Common myeloid progenitor, CD34-positive (primary cell): ENCODE measurements around the gene LIPG.
A peak's percentile ranks its signal among the peaks of the same experiment; 100 is the strongest.
"Not testable (repeated sequence)": the region's sequence is repeated elsewhere in the genome, so short reads cannot be mapped to it uniquely, and the experiment has no call there.

ENCODE experiments used
- CTCF ChIA-PET: fragments of 350-600 bp; sonication (Branson Sonifier 250); formaldehyde crosslinking; loops from one replicate; lab custom pipeline; 2021; ENCODE audit warnings: antibody characterized with exemption; lab: Charles Lee
- POLR2A ChIA-PET: fragments of 350-600 bp; sonication (Branson Sonifier 250); formaldehyde crosslinking; loops from one replicate; lab custom pipeline; 2021; ENCODE audit warnings: antibody characterized with exemption; lab: Charles Lee
- DNase-seq, 3 donors: peaks; one replicate each; pipeline versions ENCODE4 v3.0.0 to v3.0.0-alpha.2; 2013
- H3K27ac ChIP-seq, 2 experiments: 1 replicate in 1 of 2; 2 replicates in 1 of 2; pipeline ENCODE4 v1.7.0; 2013; ENCODE audit warnings: inconsistent platforms in 2 of 2, low read length in 2 of 2, mild to moderate bottlenecking in 2 of 2, low read depth in 1 of 2, moderate library complexity in 1 of 2; ENCODE audit not compliant: severe bottlenecking in 2 of 2, insufficient read depth in 1 of 2, poor library complexity in 1 of 2
- H3K27me3 ChIP-seq, 5 experiments: replicated peaks in 2 of 5; 1 replicate in 3 of 5; 2 replicates in 2 of 5; pipeline versions ENCODE4 v1.6.1 to v1.7.0; 2013; ENCODE audit warnings: low read length in 4 of 5, mild to moderate bottlenecking in 2 of 5, moderate library complexity in 2 of 5, inconsistent platforms in 1 of 5; ENCODE audit not compliant: insufficient read depth in 5 of 5, control insufficient read depth in 4 of 5
- H3K36me3 ChIP-seq, 4 experiments: 1 replicate in 2 of 4; 2 replicates in 2 of 4; pipeline versions ENCODE4 v1.6.1 to v1.7.0; 2013; ENCODE audit warnings: low read length in 3 of 4, control low read depth in 1 of 4, mild to moderate bottlenecking in 1 of 4; ENCODE audit not compliant: control insufficient read depth in 4 of 4, insufficient read depth in 4 of 4
- H3K4me1 ChIP-seq, 4 experiments: 1 replicate in 3 of 4; 2 replicates in 1 of 4; pipeline versions ENCODE4 v1.6.1 to v1.7.1; 2013; ENCODE audit warnings: low read length in 3 of 4, mild to moderate bottlenecking in 3 of 4, control low read depth in 1 of 4, inconsistent platforms in 1 of 4, moderate library complexity in 1 of 4; ENCODE audit not compliant: control insufficient read depth in 4 of 4, insufficient read depth in 4 of 4; ENCODE audit errors: control extremely low read depth in 1 of 4
- H3K4me3 ChIP-seq, 7 experiments: 1 replicate in 4 of 7; 2 replicates in 3 of 7; pipeline versions ENCODE4 v1.5.1 to v1.7.0; 2013; ENCODE audit warnings: mild to moderate bottlenecking in 7 of 7, low read length in 6 of 7, moderate library complexity in 6 of 7, inconsistent platforms in 2 of 7, low read depth in 2 of 7, control low read depth in 1 of 7; ENCODE audit not compliant: insufficient read depth in 4 of 7, control insufficient read depth in 1 of 7; ENCODE audit errors: extremely low read depth in 1 of 7
- H3K9me3 ChIP-seq, 5 experiments: 1 replicate in 4 of 5; 2 replicates in 1 of 5; pipeline versions ENCODE4 v1.6.1 to v1.7.1; 2013; ENCODE audit warnings: low read length in 4 of 5, mild to moderate bottlenecking in 2 of 5, inconsistent platforms in 1 of 5, low read depth in 1 of 5, moderate library complexity in 1 of 5; ENCODE audit not compliant: control insufficient read depth in 4 of 5, insufficient read depth in 2 of 5; ENCODE audit errors: control extremely low read depth in 1 of 5
- WGBS: methylation state at CpG from one replicate; pipeline ENCODE4 v1.1.5; 2013; ENCODE audit not compliant: insufficient coverage; 5-methylcytosine and 5-hydroxymethylcytosine counted together

Gene LIPG

DNA sequence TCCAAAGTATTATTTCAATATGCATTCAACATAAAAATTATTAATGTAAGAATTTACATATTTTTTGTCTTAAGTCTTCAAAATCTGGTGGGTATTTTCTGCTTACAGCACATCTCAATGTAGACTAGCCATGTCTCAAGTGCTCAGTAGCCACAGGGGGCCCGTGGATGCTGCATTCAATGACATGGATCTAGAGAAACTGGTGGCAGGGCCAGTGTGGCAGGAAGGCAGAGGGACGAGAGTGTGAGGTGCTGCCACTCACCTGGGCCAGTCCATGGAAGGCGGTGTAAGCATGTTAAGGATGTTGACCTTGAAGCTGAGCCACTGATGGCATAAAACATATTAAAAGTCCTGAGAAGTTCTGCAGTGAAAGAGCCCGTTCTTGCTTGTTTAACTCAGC, 6.2 kb upstream of the LIPG start:
- Histone ChIP-seq H3K27ac (no peak overlapping the region), H3K4me1 (peaks cover 0 to 2% (median under 1%) of the 10 kb centered on the region in 4 experiments), H3K36me3 (no peaks in the 10 kb centered on the region), H3K27me3 (peaks cover 4 to 23% (median 20%) of the 10 kb centered on the region in 5 experiments), H3K9me3 (peaks cover 0 to 2% (median 0%) of the 10 kb centered on the region in 5 experiments), H3K4me3 (no peak overlapping the region)
- ChIA-PET CTCF (no interaction called here), POLR2A (no interaction called here)
- WGBS: 98% methylated on average over 4 of the region's 4 CpGs
- no peak for DNase-seq

DNA sequence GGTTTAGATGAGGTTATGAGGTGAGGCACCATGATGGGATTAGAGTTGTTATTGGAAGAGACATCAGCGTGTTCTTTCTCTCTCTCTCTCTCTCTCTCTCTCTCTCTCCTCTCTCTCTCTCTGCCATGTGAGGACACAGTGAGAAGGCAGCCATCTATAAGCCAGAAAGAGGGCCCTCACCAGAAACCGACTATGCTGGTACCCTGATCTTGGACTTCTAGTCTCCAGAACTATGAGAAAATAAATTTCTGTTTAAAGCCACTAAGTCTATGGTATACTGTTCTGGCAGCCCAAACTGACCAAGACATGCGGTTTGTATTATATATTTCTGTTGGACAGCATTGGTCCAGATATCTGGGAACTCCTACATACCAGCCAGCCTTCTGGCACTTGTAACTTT, 3.5 kb upstream of the LIPG start:
- Histone ChIP-seq H3K4me1 (peaks cover 0 to 20% (median 14%) of the 10 kb centered on the region in 4 experiments), H3K27ac (no peak overlapping the region), H3K27me3 (peaks cover 14 to 50% (median 33%) of the 10 kb centered on the region in 5 experiments), H3K36me3 (no peaks in the 10 kb centered on the region), H3K4me3 (no peak overlapping the region), H3K9me3 (no peaks in the 10 kb centered on the region)
- whole genome bisulfite sequencing: 83% methylated on average over 2 of the region's 3 CpGs
- ChIA-PET CTCF (interaction anchor here (0.9 to 3.5 kb wide), 6 partner anchors 15 to 306 kb away, joined by 3 to 42 read pairs (median 4); no protein-coding TSS in a partner anchor), POLR2A (no interaction called here)
- DNase-seq: no peak

DNA sequence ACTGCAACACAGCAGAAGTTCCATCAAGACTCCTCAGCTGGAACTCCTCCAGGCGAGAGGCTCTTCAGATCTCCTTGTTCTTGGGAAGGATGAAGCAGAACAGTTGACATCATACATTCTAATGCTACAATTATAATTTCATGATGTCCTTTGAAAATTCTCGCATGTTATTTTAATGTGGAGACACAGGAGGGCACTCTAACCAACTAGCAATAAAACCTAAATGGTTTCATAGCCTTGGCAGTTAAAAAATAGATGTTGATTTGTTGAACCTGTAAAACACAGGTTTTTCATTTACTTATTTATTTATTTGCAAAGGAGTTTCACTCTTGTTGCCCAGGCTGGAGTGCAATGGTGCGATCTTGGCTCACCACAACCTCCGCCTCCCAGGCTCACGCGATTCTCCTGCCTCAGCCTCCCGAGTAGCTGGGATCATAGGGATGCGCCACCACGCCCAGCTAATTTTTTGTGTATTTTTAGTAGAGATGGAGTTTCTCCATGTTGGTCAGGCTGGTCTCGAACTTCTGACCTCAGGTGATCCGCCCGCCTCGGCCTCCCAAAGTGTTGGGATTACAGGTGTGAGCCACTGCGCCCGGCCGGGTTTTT, 2.4 kb upstream of the LIPG start:
- POLR2A ChIA-PET, H3K27ac ChIP-seq, H3K36me3 ChIP-seq, H3K9me3 ChIP-seq, H3K4me3 ChIP-seq: not testable (repeated sequence)
- CTCF ChIA-PET: interaction anchor here (1.1 to 3.5 kb wide), 7 partner anchors 11 to 308 kb away, joined by 3 to 42 read pairs (median 5); no protein-coding TSS in a partner anchor
- Histone ChIP-seq H3K4me1 (peaks cover 0 to 20% (median 14%) of the 10 kb centered on the region in 4 experiments), H3K27me3 (peaks cover 15 to 61% (median 33%) of the 10 kb centered on the region in 5 experiments)
- DNase-seq: peak; percentile 31 to 63 (median 62)
- WGBS: 100% methylated on average over 2 of the region's 16 CpGs

DNA sequence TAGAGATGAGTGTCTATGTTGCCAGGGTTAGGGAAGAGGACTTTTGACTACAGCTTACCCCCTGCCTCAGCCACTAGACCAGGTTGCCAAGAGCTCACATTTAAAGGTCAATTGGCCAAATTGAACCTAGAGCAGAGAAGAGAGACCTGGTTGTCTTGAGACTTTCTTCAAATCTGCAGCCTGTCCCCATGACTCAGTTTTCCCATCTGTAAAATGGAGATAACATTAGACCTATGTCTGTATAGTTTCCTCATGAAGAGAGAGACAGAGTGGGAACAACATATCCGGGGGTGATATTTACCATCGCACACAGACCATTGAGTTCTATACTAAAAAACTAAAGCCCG, 1.6 kb upstream of the LIPG start:
- no peak for DNase-seq
- ChIA-PET POLR2A (no interaction called here), CTCF (interaction anchor here (1.0 to 3.5 kb wide), 6 partner anchors 10 to 304 kb away, joined by 3 to 42 read pairs (median 5); no protein-coding TSS in a partner anchor)
- H3K27me3 ChIP-seq: peaks cover 15 to 69% (median 35%) of the 10 kb centered on the region in 5 experiments
- peaks cover 0 to 20% (median 14%) of the 10 kb centered on the region in 4 experiments for H3K4me1 ChIP-seq
- H3K9me3 ChIP-seq: no peaks in the 10 kb centered on the region
- no peaks in the 10 kb centered on the region for H3K36me3 ChIP-seq
- no peak overlapping the region for H3K27ac ChIP-seq
- 47% methylated on average over 2 of the region's 3 CpGs for WGBS
- H3K4me3 ChIP-seq: no peak overlapping the region

DNA sequence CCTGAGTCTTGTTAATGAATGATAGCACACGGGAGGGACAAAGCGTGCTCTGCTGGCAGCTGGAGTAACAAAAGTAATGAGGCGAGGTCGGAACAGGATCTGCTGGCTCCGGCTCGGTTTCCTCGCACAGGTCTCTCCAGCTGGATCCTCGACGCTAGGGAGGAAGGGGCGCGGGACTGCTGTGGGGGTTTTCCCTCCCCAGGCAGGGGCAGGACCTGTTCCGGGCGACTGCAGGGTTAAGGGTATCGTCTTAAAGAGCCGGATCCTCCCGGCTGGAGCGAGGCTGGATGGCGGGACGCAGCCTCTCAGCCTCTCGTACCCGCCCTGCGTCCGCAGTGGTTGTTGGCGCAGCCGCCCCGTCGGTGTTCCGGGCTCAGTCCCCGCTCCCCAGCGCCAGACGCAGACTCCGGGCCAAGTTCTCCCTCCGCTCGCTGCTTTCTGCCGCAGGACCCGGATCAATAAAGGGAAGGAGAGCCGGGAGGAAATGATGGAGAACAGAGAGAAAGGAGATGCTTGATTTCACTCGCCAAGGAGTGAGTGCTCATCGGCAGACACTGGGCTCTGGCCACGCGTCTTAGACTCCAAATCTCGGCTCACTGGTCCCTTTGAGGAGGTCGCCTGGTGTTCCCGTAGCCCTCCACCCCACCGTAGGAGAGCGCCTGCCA, 1.1 kb upstream of the LIPG start:
- Histone ChIP-seq H3K27me3 (peaks cover 16 to 74% (median 36%) of the 10 kb centered on the region in 5 experiments), H3K9me3 (no peaks in the 10 kb centered on the region), H3K36me3 (no peaks in the 10 kb centered on the region), H3K4me3 (peak overlapping the region in 4 of 7 experiments; percentile 25 to 61 (median 54)), H3K4me1 (peaks cover 0 to 20% (median 14%) of the 10 kb centered on the region in 4 experiments), H3K27ac (no peak overlapping the region)
- ChIA-PET POLR2A (no interaction called here), CTCF (interaction anchor here (0.7 to 3.5 kb wide), 7 partner anchors 8 to 299 kb away, joined by 3 to 42 read pairs (median 4); no protein-coding TSS in a partner anchor)
- DNase-seq: peak in 1 of 3 donors; percentile 18
- WGBS: 1% methylated on average over 34 of the region's 46 CpGs

DNA sequence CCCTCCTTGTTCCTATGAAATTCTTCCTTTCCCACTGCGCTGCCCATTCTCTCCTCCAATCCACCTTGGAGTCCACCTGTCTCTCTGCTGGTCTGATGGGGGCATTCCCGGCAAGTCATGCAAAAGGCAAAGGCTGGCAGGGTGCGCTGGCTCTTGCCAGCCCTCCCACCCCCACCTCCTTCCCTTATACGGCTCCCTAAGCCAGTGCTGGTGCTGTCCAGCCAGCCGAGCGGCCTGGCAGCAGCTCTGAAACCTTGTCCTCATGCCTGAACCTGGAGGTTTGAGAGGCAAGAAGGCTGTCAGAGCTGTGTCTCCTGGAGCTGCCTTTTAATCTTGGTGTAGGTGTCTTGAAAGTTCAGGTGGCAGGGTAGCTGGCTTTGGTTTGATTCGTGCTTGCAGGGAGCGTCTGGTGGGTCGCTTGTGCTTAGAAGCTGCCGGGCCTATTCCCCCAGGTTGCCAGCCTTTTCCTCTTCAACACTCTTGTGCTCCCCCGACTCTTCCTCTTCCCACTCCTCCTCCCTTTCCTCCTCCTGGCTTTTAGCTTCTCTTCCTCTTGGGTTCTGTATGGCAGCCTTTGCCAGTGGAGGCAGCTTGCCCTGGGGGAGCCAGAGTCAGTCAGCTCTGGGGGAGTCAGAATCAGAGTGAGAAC, 748 bp downstream of the LIPG start:
- Histone ChIP-seq H3K27me3 (peaks cover 16 to 82% (median 36%) of the 10 kb centered on the region in 5 experiments), H3K27ac (no peak overlapping the region), H3K9me3 (no peaks in the 10 kb centered on the region), H3K4me3 (peak overlapping the region in 1 of 7 experiments; percentile 61), H3K4me1 (peaks cover 0 to 20% (median 14%) of the 10 kb centered on the region in 4 experiments), H3K36me3 (no peaks in the 10 kb centered on the region)
- POLR2A ChIA-PET: no interaction called here
- 68% methylated on average over 5 of the region's 11 CpGs for WGBS
- CTCF ChIA-PET: interaction anchor here (0.9 to 1.6 kb wide), 3 partner anchors 10 to 98 kb away, joined by 3 to 4 read pairs (median 4); no protein-coding TSS in a partner anchor
- DNase-seq: peak in 1 of 3 donors; percentile 17
